Neural cell (in vitro differentiated cells): Measurements from ENCODE around the gene CRIM1.

Experiments
- CTCF ChIP-seq: fragments of 450-650 bp; IDR thresholded peaks from 2 replicates; pipeline ENCODE4 v1.5.1; 2014; ENCODE audit warnings: antibody characterized with exemption, mild to moderate bottlenecking, moderate library complexity; ENCODE audit not compliant: poor library complexity, severe bottlenecking
- EP300 ChIP-seq: fragments of 450-650 bp; conservative IDR thresholded peaks from 2 replicates; pipeline ENCODE4 v1.6.1; 2014; ENCODE audit warnings: antibody characterized with exemption, mild to moderate bottlenecking, moderate library complexity; ENCODE audit not compliant: poor library complexity, severe bottlenecking
- EZH2 ChIP-seq: fragments of 200-600, 300-800 bp; shearing (Covaris generic), sonication (generic); IDR thresholded peaks from 2 replicates; pipeline ENCODE4 v1.6.1; 2014; ENCODE audit warnings: antibody characterized with exemption, low read length, borderline replicate concordance, mild to moderate bottlenecking; ENCODE audit not compliant: insufficient read depth, poor library complexity, severe bottlenecking
- MXI1 ChIP-seq: fragments of 450-650 bp; conservative IDR thresholded peaks from 2 replicates; pipeline ENCODE4 v1.6.1; 2014; ENCODE audit warnings: antibody characterized with exemption, mild to moderate bottlenecking; ENCODE audit not compliant: poor library complexity, severe bottlenecking
- POLR2AphosphoS5 ChIP-seq: IDR thresholded peaks from 2 replicates; pipeline ENCODE4 v1.6.1; 2012
- RAD21 ChIP-seq: fragments of 450-650 bp; conservative IDR thresholded peaks from 2 replicates; pipeline ENCODE4 v1.6.1; 2014; ENCODE audit warnings: antibody characterized with exemption, mild to moderate bottlenecking, moderate library complexity
- REST ChIP-seq: IDR thresholded peaks from 2 replicates; pipeline ENCODE4 v1.6.1; 2012; ENCODE audit warnings: borderline replicate concordance
- SMC3 ChIP-seq: fragments of 450-650 bp; conservative IDR thresholded peaks from 2 replicates; pipeline ENCODE4 v1.6.1; 2014; ENCODE audit warnings: antibody characterized with exemption, mild to moderate bottlenecking, moderate library complexity; ENCODE audit not compliant: poor library complexity
- TAF1 ChIP-seq: IDR thresholded peaks from 2 replicates; pipeline ENCODE4 v1.6.1; 2012; ENCODE audit warnings: low read depth

- TF ChIP-seq CTCF (no peak), EZH2 (no peak), EP300 (no peak), POLR2AphosphoS5 (no peak), TAF1 (no peak), REST (no peak), RAD21 (no peak), MXI1 (no peak), SMC3 (no peak)
These were observed 24.3 kb downstream of the CRIM1 start for GRCh38 chr2:36379710-36380448.
